GM21526 (cell line): ENCODE measurements around the gene FRMPD2.
"Not testable (repeated sequence)": the region's sequence is repeated elsewhere in the genome, so short reads cannot be mapped to it uniquely, and the experiment has no call there.

ENCODE experiments used
- ATAC-seq: cut with Tn5 transposase; IDR thresholded peaks from one replicate; pipeline ENCODE4 v1.9.1; 2021; ENCODE audit warnings: moderate library complexity; ENCODE audit not compliant: unreplicated experiment, low FRiP score

FRMPD2 gene

DNA sequence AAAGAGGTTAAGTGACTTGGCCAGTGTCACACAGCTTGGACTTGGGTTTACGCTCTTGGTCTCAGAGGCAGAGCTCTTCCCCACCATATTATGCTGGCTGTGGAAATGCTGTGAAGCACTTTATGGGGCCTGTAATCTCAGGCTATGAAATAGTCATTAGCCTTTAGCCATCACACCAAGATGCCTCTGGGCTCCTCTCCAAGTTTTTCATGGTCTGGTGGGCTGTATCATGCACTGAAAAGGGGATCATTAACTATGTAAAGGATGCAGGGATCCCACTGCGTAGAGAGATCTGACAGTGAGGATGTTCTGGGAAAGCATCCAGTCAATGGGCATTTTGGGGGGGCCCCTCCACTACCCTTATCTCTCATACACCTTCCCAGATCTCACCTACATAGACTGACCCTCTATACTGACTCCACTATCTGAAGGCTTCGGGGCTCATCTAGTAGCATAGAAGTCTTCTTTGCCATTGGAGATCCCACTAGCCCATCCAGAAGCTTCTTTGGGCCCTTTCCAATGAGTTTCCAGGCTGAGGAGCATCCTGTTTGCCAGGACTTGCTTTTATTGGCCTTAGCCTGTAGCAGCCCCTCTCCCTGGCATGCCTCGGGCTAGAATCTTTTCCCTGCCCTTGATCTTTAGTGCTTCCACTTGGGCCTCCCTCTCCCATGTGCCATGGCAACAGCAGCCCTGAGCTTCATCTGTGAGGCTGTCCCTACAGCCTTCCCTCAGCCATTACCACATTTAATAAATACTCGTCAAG, 19.6 kb downstream of the FRMPD2 start:
- no peak for ATAC-seq

DNA sequence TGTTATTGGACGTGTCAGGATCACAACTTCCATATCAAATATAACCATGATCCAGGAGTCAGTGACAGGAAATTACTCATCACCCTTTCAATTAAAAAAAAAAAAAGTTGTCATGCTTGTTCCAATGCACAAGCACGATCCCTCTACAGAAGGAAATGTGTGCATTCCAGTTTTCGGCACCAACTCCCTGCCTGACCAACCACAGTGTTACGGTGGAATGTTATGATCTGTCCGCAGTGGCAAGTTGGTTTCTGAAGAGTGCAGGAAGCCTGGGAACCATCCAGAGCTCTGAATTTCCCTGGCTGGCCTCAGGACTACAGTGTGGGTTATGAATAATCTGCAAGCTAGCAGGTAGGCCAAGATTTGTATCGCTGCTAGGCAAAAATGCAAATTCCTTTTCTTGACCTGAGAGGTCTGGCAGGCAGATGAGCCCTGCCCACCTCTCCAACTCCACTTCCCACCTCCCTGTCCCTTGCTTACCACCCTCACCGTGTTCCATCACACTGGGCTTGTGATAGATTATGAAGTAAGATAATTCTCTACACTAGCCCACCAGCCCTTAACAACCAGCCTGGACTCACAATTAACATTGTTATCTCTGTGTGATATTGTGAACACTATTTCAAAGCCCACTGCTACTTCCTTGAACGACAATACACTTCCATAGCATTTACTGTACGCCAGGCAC, 20.4 kb downstream of the FRMPD2 start:
- no peak for ATAC-seq

DNA sequence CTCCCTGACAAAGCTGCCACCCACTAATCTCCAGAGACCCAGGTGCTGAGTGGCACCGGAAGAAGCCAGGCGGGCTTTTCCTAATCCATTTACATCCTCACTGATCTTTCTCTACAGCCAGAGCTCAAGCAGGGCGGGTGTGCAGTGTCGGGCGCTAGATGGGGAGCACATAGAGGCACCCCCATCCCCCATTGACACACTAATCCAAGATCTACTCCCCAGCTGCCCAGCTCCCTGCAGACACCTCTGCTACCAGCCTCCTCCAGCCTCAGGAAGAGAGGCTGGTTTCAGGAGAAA, 22.2 kb downstream of the FRMPD2 start:
- ATAC-seq, result no peak

DNA sequence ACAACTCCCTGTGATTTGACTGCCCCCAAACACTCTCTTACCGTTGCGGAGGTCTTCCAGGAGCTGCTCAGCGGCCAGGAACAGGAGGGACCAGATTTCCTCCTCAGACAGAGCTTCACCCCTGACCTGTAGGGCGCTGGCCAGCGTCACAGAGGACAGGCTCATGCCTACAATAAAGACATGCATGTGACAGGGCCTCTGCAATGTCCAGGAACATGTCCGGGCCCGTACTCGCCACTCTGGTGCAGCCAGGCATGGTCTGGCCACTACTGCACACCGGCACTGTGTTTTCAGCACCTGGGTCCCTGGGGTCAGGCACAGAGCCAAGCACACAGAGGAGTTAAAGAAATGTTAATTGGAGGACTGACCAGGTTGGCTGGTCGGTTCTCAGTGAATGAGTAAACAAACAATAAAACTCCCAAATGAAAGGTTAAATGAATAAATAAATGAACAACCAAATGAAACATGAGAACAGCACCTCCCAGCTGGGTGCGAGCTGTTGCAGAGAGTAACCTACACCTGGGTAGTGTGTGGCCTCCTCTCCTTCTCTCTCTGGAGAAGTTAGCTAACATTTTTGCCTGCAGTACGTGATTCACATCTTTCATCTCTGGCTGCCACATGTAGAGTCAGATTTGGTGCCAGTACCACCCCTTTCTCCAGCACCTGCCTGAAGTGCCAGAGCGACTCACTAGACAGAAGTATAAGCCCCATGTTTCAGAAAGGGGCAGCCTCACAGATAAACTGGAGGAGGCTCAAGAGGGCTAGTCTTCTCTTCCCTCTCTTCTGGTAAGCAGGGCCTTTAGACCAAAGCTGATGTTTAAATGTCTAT, 22.8 kb downstream of the FRMPD2 start:
- no peak for ATAC-seq

DNA sequence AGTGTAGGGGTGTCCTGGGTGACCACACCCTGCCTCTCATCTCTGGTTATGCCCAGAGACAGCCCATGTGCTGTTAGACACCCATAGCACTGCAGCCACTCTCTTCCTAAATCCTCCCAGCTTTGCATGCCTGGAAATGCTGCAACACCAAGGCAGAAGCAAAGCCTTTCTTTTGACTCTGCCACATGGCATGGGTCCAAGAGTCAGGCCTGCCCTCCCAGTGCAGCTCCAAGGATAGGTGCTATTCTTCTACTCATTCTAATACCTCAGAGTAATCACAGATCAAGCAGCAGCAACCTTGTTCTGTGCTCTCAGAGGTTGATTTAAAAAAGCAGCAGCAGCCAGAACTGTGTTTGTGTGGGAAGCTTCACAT, 23.4 kb downstream of the FRMPD2 start:
- ATAC-seq, result no peak

DNA sequence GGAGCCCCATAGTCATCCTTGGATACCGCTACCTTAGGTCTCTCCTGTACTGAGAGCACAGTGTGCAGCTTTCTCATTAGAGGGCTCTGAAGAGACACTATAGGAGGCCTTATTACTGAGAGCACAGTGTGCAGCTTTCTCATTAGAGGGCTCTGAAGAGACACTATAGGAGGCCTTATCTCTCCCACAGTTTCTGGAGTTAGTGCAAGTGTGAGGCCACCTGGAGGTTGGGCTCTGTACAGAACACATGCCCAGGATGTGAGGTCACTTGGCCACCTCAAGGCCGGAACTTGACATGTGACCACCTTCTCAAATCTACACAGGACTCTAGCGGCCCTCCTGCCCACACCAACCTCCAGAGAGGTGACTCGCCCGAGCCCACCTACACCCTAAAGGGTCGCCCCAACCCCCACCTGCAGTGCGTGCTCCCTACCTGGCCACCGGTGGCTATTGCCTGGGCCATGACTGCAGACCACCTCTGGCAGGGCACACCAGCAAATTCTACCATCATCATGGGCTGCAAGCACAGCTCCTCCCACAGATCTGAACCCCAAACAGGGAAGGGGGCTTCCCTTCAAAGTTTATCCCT, 24.6 kb downstream of the FRMPD2 start:
- ATAC-seq, result no peak

DNA sequence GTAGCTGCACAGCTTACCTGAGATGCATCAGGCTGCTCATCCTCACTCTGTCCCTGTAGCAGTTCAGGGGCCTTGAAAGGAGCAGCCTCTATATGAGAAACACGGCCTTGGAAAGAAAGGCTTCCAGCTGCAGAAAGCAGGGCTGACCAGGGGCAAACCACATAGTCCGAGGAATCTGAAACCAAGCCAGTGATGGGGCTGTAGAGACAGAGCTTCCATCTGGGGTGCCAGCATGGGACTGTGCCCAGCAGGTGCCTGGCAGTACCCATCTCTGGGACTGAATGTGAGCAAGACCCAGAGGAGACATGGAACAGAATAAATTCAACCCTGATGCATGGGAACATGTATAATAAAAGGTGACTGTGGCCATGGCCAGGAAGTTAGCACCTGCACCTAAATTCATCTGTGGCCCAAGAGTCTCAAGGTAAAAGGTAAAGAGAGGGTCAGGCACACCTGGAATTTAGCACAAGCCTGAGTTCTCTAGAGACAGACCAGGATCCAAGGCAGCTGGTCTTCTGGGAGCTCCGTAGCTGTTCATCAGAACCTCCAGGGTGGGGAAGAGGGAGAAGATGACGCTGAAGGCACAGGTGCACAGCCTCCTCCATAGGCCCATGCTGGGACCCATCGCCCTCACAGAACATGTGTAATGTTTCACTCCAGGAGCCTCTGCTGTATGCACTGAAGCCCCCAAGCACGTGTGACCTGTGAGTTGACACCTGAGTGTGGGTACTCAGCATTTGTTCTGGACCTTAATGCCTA, 25.3 kb downstream of the FRMPD2 start:
- ATAC-seq, result no peak

DNA sequence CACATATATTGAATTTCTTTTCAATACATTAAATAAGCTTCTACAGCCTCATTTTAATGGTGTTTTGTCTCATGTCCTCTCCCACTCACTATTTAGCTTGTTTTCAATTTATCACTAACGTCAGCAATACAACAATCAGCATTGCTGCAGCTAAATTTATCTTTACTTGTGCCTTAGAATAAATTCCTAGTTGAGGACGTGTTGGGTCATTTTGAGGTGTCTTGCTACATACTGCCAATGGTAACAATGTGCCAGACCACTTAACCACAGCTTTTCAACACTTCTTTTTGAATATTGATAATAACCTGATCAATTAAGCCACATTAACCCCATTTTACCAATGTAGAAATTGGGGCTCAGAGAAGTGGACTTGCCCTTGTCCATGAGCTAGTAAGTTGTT, 26.0 kb downstream of the FRMPD2 start:
- no peak for ATAC-seq

DNA sequence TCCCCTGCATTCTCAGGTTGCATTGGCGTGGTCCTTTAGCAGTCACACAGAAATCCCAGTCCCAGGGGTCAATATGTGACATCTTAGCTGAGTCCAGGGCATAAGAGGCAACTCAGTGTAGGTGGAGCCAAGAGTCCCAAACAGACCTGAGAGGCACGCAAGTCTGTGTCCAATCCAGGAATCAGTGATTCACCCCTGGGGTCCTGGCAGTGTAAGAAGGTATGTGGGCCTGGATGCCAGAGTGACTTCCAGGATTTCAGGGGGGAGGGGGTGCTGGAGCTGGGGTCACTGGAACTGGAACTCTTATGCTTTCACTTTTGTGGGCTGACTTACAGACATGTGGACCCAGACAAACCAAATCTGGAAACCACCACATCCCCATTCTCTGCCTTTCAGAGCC, 26.8 kb downstream of the FRMPD2 start:
- no peak for ATAC-seq

DNA sequence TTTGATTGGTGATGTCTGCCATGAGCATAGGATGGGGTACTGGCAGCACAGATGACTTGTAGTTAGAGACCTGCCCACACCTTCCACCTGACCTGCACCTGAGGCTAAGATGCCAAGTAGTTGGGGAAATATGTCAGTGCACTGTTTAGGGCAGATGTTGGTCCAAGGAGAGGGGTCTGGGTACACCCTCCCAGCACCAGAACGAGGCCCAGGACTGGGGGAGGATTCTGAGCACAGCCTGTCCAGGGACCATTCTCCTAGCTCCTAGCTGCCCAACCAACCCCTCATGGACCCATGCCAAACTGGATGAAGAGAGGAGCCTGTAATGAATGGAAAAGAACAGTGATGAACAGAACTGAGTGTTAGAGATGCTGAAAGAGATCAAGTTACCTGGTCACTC, 28.0 kb downstream of the FRMPD2 start:
- no peak for ATAC-seq

DNA sequence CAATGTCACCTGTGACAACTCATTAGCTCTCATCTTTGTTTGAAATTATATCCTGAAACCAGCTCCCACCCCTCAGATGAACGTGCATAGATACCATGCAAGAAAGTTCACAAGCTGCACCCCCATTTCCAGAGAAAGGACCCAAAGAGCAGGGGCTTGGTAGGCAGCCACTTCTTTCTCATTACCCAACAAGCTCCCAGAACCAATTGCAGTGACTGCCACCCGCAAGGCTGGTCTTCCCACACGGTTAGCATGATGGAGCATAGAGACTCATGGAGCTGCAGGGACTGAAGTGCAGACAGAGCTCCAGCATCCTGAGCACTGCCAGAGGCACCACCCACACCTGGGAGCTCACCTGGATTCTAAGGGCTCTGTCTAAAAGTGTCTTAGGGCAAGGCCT, 28.5 kb downstream of the FRMPD2 start:
- ATAC-seq, result no peak

DNA sequence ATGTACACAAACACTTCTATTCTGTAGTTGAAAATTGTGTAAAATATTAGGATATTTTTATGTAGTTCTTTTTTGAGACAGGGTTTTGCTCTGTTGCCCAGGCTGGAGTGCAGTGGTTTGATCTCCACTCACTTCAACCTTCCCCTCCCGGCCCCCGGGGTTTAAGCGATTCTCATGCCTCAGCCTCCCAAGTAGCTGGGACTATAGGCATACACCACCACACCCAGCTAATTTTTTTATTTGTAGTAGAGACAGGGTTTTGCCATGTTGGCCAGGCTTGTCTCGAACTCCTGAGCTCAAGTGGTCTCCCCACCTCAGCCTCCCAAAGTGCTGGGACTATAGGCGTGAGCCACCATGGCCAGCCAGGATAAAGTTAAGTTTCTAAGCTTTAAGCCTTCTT, 30.6 kb downstream of the FRMPD2 start:
- not testable (repeated sequence) for ATAC-seq

DNA sequence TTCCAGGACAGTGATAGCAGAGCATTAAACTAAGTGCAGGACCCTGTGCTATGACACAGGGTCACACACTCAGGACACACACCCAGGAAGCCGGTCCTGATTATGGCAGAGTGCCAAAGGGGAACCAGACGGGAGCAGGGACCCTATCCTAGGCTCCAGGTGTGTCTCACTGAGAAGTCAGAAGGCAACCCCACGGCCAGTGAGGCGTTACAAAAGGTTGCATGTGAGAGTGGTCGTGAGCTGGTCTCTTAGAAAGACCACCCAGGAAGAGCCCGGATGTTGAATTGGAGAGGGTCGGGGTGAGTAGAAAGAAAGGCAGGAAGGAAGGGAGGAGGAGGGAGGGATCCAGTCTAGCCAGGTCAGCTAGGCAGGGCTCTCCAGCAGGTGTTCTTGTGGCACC, 31.0 kb downstream of the FRMPD2 start:
- ATAC-seq, result no peak

DNA sequence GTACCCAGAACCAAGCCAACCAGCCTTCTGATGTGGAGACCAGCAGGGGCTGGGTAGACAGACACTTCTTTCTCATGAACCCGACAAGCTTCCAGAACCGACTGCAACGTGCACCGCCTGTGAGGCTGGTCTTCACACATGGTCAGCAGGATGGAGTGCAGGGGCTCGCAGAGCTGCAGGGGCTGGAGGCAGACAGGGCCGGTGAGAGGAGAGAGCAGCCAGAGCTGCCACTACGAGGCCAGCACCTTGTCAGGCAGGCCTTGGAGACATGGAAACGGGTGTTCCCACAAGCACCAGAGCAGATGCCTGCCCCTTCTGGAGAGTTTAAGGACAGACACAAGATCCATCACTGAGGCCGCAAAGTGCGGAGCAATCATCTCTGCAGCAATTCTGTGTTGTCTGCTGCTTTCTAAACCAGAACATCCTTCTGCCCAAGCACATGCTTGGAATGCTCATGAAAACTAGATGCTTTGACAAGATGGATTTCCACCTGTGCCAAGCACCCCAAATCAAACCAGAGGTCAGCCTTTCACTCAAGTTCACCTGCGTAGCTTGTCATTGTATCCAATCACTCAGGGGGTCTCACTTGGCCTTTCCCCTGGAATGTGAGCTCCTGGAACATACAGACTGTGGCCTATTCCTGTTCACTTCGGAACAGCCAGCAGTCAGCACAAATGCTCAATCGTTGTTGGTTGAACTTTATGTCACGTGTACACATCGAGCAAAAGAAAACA, 32.2 kb downstream of the FRMPD2 start:
- ATAC-seq, result no peak

DNA sequence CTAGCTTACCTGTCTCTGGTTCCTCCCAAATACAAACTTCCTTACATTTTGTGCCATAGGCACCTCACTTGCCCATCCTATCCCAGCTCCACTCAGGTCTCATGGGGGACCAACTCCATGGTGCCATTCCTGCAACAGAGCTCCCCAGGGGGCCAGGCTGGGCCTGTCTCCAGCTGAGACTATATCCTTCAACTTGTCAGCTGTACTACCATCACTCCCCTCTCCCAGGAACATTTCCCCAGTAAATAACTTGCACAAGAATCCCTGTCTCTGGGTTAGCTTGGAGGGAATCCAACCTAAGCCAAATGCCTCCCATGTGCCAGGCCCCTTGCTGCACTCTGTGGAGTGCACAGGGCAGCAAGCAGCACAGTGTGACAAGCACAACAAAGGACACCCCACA, 33.2 kb downstream of the FRMPD2 start:
- no peak for ATAC-seq

DNA sequence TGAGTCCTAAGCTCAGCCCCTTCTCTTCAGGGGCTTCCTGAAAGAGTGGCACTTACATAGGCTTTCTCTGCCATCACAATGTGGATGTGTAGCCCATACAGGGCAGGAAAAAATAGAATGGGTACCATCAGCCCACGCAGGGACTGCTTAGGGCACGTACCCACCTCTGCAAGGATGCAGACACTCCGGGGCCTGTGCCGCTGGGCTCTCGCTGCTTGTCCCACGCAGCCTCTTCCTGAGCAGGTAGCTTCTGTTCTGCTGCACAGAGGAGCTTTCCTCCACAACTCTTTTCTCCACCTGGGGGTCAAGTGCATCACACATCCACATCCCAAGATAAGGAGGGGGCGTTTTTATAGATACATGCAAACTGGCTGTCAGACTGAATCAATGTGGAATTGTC, 34.3 kb downstream of the FRMPD2 start:
- ATAC-seq, result no peak

DNA sequence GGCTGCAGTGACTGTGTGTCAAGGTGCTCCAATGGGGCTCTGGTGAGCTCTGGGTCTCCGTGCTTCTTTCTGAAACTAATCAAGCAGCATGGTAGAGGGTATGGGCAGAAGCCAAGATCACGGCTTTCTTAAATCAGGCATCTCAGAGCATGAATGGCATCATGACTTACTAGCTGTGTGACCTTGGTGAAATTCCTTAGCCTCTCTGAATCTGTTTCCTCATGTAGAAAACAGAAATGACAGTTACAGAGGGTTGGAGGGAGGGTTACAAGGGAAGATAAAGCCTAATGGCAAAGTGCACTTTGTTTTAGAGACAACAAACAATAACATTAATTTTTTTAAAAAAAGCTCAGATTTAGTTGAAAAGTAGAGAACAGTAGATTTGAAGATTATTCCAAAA, 34.9 kb downstream of the FRMPD2 start:
- ATAC-seq, result no peak

DNA sequence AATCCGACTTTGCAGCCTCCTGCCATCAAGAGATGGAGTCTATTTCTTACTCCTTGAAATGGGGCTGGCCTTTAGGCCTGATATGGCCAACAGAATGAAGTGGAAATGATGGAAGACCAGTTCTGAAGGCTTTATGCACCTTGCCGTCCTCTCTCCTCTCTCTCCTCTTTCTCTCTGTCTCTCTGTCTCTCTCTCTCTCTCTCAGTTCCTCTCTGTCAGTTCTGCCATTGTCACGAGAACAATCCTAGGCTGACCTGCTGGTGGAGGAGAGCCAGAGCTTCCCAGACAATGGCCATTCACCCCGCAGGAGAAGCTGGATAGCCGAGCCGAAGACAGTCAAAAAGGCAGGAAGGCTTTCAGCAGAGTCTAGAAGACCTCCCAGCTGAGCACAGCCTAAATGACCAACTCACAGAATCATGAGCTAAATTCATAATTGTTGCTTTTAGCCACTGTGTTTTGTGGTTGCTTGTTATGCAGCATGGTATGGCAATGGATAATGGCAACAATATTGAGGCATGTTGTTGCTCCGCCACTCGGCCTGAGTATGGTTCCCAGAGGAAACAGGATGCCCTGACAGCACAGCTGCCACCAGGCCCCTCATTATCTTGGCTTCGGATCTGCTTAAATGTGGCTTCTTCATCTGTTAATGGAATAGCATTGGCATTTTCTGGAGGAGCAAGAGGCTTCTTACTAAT, 35.5 kb downstream of the FRMPD2 start:
- no peak for ATAC-seq
